Ishikawa (cell line): ENCODE data around the gene KYAT1.
A peak's percentile ranks its signal among the peaks of the same experiment; 100 is the strongest.

ENCODE experiments used
- CEBPB ChIP-seq: IDR thresholded peaks from 2 replicates; pipeline ENCODE4 v1.6.1; 2012
- CREB1 ChIP-seq: IDR thresholded peaks from 2 replicates; pipeline ENCODE4 v1.6.1; 2012; ENCODE audit warnings: low read depth
- EGR1 ChIP-seq: IDR thresholded peaks from 2 replicates; pipeline ENCODE4 v1.6.1; 2012
- EP300 ChIP-seq: IDR thresholded peaks from 2 replicates; pipeline ENCODE4 v1.6.1; 2012; ENCODE audit warnings: borderline replicate concordance
- FOXM1 ChIP-seq: IDR thresholded peaks from 2 replicates; pipeline ENCODE4 v1.6.1; 2012; ENCODE audit warnings: low read depth, borderline replicate concordance
- NFIC ChIP-seq: IDR thresholded peaks from 2 replicates; pipeline ENCODE4 v1.6.1; 2012
- RAD21 ChIP-seq: IDR thresholded peaks from 2 replicates; pipeline ENCODE4 v1.6.1; 2012; ENCODE audit warnings: low read depth
- TAF1 ChIP-seq: IDR thresholded peaks from 2 replicates; pipeline ENCODE4 v1.6.1; 2012; ENCODE audit warnings: low read depth, mild to moderate bottlenecking
- TCF12 ChIP-seq: IDR thresholded peaks from 2 replicates; pipeline ENCODE4 v1.6.1; 2012; ENCODE audit warnings: low read depth
- TEAD4 ChIP-seq: IDR thresholded peaks from 2 replicates; pipeline ENCODE4 v1.6.1; 2012
- USF1 ChIP-seq: IDR thresholded peaks from 2 replicates; pipeline ENCODE4 v1.6.1; 2012
- YY1 ChIP-seq: IDR thresholded peaks from 2 replicates; pipeline ENCODE4 v1.6.1; 2012; ENCODE audit warnings: low read depth
- ZBTB7A ChIP-seq: IDR thresholded peaks from 2 replicates; pipeline ENCODE4 v1.6.1; 2012; ENCODE audit warnings: low read depth
- TF ChIP-seq, protein P1 (sequence below): IDR thresholded peaks from 2 replicates; pipeline ENCODE4 v1.6.1; 2012; ENCODE audit warnings: low read depth, mild to moderate bottlenecking
- TF ChIP-seq, protein P2 (sequence below): IDR thresholded peaks from 2 replicates; pipeline ENCODE4 v1.6.1; 2012

The KYAT1 gene

GRCh38 chr9:128903079-128903461 lies 21.3 kb upstream of the KYAT1 start:
- no peak for TF ChIP-seq RAD21
- no peak for TF ChIP-seq TEAD4
- no peak for TF ChIP-seq FOXM1
- TF ChIP-seq YY1, result no peak
- no peak for TF ChIP-seq NFIC
- TF ChIP-seq TAF1, result no peak
- no peak for TF ChIP-seq CEBPB
- TF ChIP-seq ZBTB7A, result no peak
- no peak for TF ChIP-seq USF1
- TF ChIP-seq EP300, result no peak
- TF ChIP-seq, protein P1, sequence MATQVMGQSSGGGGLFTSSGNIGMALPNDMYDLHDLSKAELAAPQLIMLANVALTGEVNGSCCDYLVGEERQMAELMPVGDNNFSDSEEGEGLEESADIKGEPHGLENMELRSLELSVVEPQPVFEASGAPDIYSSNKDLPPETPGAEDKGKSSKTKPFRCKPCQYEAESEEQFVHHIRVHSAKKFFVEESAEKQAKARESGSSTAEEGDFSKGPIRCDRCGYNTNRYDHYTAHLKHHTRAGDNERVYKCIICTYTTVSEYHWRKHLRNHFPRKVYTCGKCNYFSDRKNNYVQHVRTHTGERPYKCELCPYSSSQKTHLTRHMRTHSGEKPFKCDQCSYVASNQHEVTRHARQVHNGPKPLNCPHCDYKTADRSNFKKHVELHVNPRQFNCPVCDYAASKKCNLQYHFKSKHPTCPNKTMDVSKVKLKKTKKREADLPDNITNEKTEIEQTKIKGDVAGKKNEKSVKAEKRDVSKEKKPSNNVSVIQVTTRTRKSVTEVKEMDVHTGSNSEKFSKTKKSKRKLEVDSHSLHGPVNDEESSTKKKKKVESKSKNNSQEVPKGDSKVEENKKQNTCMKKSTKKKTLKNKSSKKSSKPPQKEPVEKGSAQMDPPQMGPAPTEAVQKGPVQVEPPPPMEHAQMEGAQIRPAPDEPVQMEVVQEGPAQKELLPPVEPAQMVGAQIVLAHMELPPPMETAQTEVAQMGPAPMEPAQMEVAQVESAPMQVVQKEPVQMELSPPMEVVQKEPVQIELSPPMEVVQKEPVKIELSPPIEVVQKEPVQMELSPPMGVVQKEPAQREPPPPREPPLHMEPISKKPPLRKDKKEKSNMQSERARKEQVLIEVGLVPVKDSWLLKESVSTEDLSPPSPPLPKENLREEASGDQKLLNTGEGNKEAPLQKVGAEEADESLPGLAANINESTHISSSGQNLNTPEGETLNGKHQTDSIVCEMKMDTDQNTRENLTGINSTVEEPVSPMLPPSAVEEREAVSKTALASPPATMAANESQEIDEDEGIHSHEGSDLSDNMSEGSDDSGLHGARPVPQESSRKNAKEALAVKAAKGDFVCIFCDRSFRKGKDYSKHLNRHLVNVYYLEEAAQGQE, result no peak
- no peak for TF ChIP-seq EGR1
- no peak for TF ChIP-seq CREB1
- TF ChIP-seq, protein P2, sequence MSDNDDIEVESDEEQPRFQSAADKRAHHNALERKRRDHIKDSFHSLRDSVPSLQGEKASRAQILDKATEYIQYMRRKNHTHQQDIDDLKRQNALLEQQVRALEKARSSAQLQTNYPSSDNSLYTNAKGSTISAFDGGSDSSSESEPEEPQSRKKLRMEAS, result no peak
- TF ChIP-seq TCF12, result no peak

DNA sequence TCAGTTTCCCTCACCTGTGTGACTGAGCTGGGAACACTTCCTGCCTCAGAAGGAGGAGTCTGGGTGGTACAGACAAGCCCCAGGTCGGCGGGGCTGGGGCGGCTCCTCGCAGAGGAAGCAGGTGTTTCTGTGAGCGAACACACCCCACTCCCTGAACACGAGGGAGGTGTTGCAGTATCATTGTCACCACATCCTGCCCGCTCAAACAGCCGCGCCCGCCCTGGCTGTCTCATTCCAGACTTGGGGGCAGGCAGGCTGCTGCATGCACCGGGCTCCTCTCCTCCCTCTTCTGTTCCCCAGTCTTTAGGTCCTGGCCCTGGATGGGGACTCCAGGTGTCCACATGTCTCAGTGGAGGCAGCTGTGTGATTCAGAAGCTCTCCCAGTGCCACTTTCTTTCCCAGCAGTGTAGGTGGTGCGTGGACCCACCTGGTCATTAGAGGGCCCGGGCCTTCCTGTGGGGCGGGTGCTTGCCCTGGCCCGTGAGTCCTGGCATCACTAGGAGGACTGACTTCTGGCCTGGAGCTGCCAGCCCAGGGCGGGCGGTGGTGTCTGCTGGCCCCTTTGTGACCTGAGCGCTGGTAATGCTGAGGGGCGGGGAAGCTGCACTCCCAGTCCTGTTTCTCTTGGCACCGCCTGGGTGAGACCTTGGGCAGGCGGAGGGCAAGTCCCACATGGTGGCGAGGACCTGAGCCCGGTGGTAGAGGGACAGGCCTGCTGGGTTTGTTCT lies 20.8 kb upstream of the KYAT1 start:
- no peak for TF ChIP-seq USF1
- TF ChIP-seq YY1, result no peak
- no peak for TF ChIP-seq EGR1
- TF ChIP-seq RAD21, result no peak
- TF ChIP-seq, protein P2, result peak; percentile 36; the same call in 1 of the 2 replicates

DNA sequence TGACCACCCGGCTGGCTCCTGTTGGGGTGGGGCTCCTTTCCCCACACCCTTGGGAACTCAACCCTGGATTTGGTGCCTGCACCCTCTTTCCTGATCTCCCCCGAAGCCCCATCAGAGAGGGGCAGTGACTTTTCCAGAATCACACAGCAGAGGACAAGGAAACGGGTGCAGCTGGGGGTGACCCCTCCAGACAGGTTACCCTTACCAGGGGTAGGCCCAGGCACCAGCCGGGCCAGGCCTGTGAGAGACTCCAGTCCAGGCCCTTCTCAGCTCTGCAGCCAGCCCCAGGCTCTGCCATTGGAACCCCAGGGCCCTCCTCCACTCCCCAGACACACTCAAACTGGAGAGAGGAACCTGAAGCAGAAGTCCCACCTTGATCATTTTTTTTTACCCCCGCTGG lies 20.1 kb upstream of the KYAT1 start:
- TF ChIP-seq NFIC, result no peak
- no peak for TF ChIP-seq TAF1
- TF ChIP-seq EGR1, result no peak
- no peak for TF ChIP-seq ZBTB7A
- TF ChIP-seq USF1, result no peak
- no peak for TF ChIP-seq CREB1
- TF ChIP-seq, protein P1, result no peak
- TF ChIP-seq TEAD4, result no peak
- no peak for TF ChIP-seq CEBPB
- no peak for TF ChIP-seq RAD21
- TF ChIP-seq, protein P2, result no peak
- no peak for TF ChIP-seq FOXM1
- no peak for TF ChIP-seq EP300
- TF ChIP-seq TCF12, result no peak

DNA sequence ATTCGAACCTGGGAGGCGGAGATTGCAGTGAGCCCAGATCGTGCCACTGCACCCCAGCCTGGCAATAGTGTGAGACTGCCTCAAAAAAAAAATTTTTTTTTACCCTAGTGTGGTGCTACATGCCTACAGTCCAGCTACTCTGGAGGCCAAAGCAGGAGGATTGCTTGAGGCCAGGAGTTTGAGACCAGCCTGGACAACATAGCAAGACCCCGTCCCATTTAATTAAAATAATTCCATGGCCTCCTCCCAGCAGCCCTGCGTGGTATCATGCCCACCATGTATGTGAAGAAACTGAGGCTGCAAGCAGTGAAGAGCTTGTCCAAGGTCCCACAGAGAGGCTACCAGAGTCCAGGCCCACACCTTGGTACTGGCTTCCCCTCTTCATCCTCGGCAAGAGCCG lies 19.6 kb upstream of the KYAT1 start:
- TF ChIP-seq FOXM1 (no peak), TCF12 (no peak), TAF1 (no peak), ZBTB7A (no peak), EP300 (no peak), CREB1 (no peak), NFIC (no peak), RAD21 (no peak), TEAD4 (no peak), CEBPB (no peak), YY1 (no peak), USF1 (no peak), EGR1 (no peak)
- TF ChIP-seq, protein P2, result no peak
- TF ChIP-seq, protein P1, result no peak
